GM18526 (cell line): Measurements from ENCODE around the gene AVPI1.

ENCODE experiments used
- POLR2A ChIP-seq: IDR thresholded peaks from 3 replicates; pipeline ENCODE4 v1.6.1; 2011; ENCODE audit not compliant: insufficient read length; ENCODE audit errors: extremely low read depth

The AVPI1 gene

GRCh38 chr10:97690133-97690532 lies 3.1 kb upstream of the AVPI1 start:
- no peak for TF ChIP-seq POLR2A

- no peak for TF ChIP-seq POLR2A
Measured at GRCh38 chr10:97689559-97690020, 2.5 kb upstream of the AVPI1 start.

DNA sequence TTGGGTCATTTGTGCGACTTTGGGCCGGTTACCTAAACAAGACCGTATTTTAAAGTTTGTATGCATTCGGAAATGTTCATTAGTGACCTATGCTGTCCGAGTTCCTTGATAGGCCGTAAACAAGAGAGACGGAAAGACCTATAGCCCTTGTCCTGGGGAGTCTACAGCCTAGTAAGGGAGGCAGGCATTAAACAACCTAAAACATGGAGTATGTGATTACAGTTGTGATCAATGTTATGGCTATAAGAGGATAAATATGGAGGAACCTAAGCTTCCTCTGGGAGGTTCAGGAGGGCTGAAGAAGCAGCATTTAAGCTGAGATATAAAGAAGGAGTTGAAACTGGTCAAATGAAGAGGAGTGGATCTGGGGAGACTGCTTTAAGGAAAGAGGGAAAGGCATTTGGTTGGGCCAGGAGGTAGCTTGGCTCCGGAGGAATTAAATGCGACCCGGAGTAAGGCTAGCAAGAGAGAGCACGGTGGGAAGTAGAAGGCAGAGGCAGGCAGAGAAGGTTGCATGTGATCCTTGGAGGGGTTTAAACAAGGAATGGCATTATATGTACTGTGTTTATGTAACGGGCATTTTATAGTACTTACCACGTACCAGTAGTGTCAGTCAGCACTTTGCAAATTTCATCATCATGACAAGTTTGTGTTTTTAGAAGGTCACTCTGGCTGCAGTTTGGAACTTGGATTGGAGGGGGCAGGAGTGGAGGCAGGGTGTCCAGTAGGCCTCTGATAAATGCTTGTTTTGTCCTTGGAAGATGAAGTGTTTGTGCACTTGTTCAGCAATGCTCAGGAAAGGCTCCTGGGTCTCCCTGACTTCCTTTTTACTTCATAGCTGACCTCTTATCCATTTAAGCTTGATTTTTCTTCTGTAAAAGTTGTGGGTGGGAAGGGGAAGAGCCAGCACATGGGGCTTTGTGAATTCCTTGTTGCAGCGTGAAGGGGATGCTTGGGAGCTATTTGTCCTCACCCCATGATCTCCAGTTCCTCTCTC lies 1.0 kb upstream of the AVPI1 start:
- no peak for TF ChIP-seq POLR2A

GRCh38 chr10:97686301-97686961 lies 610 bp downstream of the AVPI1 start:
- TF ChIP-seq POLR2A = no peak

DNA sequence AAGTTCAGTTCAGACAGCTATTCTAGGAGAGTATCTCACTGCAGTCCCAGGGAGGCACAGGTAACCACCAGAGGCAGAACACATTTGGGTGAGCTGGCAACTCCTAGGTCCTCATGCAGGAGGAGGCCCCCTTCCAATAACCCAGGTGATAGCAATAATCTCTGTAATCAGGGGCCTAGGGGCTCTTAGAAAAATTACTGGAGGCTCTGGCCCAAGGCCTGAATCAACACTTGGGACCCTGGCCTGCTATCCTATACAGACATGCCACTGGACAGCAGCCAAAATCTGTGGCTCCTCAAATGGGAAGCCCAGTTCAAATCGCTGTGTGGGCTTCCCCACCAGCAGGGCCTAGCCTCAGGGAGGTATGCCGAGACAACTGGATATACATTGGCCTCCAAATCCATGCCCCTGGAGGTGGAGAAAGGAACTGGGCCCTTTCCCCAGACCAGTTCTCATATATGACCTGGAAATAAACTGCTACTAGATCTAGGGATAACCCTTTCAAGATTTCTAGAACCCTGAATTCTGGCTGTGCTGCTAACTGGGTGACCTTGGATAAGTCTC lies 1.6 kb downstream of the AVPI1 start:
- no peak for TF ChIP-seq POLR2A

DNA sequence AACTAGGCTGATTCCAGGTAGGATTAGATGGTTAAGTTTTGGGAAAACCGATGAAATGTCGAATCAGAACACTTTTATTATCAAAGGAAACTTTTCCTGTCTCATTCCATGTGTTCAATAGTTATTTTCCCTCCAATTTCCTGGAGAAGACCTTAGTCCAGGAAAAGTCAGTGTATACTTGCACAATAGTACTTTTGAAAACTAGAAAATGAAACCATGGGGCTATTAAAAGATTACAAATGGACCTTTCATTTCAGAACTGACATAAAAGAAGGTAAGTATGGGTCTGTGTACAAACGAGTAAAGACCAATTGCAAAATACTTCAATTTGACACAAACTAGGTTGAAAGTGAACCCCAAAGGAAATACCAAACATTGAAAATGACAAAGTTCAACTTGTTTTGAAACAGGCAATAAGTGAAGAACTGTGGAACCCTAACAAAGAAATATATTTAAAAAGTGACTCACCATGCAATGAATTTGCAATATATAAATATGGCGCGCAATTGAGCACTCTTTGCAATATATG lies 2.1 kb downstream of the AVPI1 start:
- TF ChIP-seq POLR2A = no peak

GRCh38 chr10:97683556-97684367 lies 3.3 kb downstream of the AVPI1 start:
- TF ChIP-seq POLR2A = no peak

DNA sequence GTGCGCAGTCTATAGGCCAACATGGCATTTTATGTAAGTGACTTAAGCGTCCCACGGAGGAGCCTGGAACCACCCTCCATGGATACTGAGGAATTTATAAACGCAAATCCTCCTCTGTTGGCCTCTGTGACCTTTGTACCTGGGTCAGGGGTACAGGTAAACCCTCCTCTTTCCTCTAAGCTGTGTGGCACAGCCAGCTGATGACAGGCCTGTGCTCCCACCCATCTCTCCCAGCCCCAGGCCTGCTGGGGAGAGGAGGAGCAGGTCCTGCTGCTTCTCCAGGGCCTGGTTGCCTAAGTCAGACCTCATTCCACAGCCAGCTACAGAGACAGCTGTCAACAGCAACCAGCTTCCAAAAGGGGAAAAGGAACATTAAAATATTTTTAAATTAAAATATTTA lies 5.0 kb downstream of the AVPI1 start:
- TF ChIP-seq POLR2A = no peak

- no peak for TF ChIP-seq POLR2A
Measured at GRCh38 chr10:97679594-97679993, 7.4 kb downstream of the AVPI1 start.

- no peak for TF ChIP-seq POLR2A
Measured at GRCh38 chr10:97676770-97677581, 10.1 kb downstream of the AVPI1 start.

DNA sequence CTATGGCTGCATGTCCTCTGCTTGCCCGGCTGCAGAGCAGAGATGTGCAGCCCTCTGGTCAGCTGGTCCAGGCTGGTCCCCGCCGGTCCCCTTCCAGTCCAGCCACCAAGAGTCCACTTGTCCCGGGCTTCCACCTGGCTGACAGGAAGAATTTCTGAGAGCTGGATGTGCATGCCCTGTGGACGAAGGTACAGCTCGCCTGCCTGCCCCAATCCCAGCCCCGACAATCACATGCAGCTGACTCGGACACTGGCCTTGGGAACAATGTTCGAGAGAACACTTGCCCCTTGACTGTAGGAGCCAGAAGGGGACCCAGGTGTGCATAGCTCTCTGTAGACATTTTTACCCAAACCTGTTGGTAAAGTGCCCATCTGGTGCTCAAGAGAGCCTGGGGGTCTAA lies 11.8 kb downstream of the AVPI1 start:
- TF ChIP-seq POLR2A = no peak

- TF ChIP-seq POLR2A = no peak
Measured at GRCh38 chr10:97673736-97674525, 13.1 kb downstream of the AVPI1 start.

DNA sequence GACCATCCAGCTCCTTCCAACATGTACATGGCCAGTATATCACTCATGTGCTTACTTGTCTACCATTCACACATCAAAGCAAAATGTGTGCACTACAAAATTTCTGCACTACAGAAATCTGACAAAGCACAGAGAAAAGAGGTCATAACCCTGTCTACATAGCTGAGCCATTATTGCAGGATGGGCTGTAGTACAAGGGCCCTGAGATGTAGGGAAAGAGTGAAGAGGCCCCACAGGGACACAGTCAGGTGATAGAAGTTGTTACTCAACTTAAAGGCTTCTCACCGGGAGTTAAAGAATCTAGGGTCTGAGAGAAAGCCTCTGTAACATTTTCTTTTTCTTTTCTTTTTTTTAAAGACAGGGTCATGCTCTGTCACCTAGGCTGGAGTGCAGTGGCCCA lies 17.5 kb downstream of the AVPI1 start:
- no peak for TF ChIP-seq POLR2A
